Upper lobe of left lung (tissue), 4 donors: ENCODE measurements around the gene IGIP.

Source experiments
- EP300 ChIP-seq, 4 donors: sonication (generic); formaldehyde crosslinking; IDR thresholded peaks; one replicate each; pipeline ENCODE4 v1.5.1; 2017; ENCODE audit warnings: antibody characterized with exemption in 4 of 4, control low read depth in 2 of 4
- TF ChIP-seq, protein P1 (sequence below), 6 experiments: fragments of 450-650 bp in 4 of 6; fragments of 200-600 bp in 2 of 6; sonication (generic) in 2 of 6; IDR thresholded peaks; one replicate each; pipeline ENCODE4 v1.5.1; 2016 to 2019; ENCODE audit warnings: antibody characterized with exemption in 6 of 6

DNA sequence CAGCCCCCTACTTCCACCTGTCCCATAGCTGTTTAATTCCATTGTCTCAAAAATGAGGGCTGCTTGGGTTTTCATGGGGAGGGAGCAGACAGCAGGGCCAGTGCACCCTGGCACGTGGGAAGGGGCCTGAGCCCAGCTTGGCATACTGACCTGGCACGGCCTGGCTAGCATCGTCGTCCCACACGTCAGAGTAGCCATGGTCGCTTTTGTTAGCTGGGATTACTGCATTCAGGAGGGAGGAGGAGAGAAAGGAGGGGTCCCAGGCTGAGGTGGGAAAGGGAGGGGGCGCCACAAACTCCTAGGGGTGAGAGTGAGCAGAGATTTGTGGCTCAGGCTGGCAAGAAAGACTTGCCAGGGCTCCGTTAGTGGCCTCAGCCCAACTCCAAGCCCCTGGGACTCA is 28.2 kb downstream of the IGIP start:
- TF ChIP-seq EP300 (IDR thresholded peaks at IDR 0.05) = no peak
- TF ChIP-seq, protein P1, sequence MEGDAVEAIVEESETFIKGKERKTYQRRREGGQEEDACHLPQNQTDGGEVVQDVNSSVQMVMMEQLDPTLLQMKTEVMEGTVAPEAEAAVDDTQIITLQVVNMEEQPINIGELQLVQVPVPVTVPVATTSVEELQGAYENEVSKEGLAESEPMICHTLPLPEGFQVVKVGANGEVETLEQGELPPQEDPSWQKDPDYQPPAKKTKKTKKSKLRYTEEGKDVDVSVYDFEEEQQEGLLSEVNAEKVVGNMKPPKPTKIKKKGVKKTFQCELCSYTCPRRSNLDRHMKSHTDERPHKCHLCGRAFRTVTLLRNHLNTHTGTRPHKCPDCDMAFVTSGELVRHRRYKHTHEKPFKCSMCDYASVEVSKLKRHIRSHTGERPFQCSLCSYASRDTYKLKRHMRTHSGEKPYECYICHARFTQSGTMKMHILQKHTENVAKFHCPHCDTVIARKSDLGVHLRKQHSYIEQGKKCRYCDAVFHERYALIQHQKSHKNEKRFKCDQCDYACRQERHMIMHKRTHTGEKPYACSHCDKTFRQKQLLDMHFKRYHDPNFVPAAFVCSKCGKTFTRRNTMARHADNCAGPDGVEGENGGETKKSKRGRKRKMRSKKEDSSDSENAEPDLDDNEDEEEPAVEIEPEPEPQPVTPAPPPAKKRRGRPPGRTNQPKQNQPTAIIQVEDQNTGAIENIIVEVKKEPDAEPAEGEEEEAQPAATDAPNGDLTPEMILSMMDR (IDR thresholded peaks at IDR 0.05) = no peak
